ENCODE results near the gene SERPINB6. TPM values are rescaled to one million over a fixed set of nuclear protein-coding genes. Genes with fewer than 3 reads are reported as not detected.
"Not testable (repeated sequence)": the region's sequence is repeated elsewhere in the genome, so short reads cannot be mapped to it uniquely, and the experiment has no call there.

The SERPINB6 gene
- total RNA-seq, 1 donor from 2014 or later: 78.8 TPM

DNA sequence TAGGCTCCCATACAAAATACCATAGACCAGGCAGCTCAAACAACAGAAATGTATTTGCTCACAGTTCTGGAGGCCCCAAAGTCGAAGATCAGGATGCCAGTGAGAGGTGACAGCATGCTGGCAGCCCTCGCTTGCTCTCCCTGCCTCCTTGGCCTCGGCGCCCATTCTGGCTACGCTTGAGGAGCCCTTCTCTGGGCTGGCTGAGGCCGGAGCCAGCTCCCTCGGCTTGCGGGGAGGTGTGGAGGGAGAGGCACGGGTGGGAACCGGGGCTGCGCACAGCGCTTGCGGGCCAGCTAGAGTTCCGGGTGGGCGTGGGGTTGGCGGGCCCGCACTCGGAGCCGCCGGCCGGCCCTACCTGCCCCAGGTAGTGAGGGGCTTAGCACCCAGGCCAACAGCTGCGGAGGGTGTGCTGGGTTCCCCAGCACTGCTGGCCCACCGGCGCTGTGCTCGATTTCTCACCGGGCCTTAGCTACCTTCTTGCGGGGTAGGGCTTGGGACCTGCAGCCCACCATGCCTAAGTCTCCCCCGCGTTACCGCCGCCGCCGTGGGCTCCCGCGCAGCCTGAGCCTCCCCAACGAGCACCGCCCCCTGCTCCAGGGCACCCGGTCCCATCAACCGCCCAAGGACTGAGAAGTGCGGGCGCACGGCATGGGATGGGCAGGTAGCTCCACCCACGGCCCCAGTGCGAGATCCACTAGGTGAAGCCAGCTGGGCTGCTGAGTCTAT lies 35.6 kb downstream of the SERPINB6 start:
- no peak for ATAC-seq

DNA sequence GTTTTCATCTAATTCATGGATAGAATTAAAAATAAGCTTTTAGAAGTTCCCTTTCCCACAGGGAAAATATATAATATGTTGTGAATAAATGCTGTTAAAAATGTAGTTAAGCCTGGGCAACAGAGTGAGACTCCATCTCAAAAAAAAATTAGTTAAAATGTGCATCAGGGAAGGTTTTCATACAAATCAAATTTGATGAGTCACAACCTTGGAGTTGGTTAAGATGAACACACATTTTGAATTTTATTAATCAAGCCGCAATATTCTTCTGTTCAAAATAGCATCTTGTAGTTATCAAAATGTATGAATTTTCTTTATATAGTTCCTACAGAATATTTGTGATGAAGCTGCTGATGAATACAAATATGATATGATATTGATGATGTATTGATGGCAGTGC lies 37.3 kb downstream of the SERPINB6 start:
- ATAC-seq: no peak

DNA sequence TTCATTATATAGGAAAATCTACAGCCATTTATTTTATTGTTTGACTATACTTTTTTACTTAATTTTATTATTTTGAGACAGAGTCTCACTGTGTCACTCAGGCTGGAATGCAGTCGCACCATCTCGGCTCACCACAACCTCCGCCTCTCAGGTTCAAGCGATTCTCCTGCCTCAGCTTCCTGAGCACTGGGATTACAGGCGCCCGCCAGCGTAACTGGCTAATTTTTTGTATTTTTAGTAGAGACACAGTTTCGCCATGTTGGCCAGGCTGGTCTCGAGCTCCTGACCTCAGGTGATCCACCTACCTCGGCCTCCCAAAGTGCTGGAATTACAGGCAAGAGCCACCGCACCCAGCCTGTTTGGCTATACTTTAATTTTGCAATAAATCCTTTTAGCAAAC lies 38.5 kb downstream of the SERPINB6 start:
- ATAC-seq: not testable (repeated sequence)

DNA sequence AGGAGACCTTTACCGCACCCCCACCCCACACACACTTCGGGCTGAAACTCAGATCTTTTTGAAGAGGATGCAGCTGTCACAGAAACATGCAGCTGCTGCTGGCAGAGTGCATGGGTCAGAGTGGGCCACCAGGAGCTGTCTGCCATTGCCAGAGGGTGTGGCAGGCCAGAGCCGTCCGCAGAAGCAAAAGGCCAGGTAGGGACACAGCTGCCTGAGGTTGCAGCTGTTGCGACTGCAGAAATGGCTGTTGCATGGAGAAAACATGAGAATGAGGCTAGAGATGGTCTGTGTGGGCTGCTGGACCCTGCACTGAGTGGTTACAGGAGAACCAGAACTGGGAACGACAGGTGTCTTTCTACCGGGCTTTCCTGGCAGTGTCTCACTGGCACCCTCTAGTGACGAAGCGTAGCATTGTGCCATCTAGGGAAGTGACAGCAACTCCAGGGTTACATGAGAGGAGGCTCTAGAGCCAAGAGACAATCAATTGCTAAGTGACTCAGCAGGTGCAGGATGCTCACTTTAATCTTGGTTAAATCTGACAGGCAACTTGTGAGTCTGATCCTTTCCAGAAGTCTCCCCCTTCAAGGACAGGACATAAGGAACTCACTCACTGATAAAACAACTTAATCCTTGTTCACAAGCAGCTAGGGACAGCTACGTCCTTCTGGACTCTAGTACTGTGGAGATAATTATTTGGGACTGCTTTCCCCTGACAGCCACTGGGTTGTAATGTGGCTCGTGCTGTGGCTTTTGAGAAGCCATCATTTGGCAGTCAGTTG lies 39.2 kb downstream of the SERPINB6 start:
- ATAC-seq: peak; percentile 98

DNA sequence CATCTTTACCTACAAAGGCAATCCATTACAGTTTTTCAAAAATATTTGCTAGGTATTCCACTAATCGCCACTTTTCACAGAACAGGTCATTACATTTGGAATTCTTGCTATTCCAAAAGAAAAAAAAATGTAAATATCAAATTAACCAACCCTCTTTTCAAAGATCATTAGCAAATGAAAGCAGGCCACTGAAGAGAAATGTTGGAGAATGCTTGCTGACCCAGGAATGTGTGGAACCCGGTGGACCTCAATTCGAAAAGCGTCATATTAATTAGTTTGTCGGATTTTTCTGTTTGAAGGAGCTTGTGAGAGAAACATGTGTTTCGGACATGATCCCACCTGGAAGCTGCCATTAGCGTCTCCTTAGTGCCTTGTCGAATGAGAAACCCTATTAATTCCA lies 40.3 kb downstream of the SERPINB6 start:
- ATAC-seq: no peak

DNA sequence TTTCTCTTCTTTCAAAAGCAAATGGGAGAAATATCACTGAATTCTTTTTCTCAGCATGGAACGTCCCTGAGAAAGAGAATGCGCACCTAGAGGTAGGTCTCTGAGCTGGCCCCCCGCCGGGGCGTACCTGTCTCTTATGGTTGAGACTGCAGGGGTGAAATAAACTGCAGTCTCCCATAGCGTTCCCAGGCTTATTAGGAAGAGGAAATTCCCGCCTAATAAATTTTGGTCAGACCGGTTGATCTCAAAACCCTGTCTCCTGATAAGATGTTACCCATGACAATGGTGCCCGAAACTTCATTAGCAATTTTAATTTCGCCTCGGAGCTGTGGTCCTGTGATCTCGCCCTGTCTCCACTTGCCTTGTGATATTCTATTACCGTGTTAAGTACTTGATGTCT lies 43.4 kb downstream of the SERPINB6 start:
- not testable (repeated sequence) for ATAC-seq

DNA sequence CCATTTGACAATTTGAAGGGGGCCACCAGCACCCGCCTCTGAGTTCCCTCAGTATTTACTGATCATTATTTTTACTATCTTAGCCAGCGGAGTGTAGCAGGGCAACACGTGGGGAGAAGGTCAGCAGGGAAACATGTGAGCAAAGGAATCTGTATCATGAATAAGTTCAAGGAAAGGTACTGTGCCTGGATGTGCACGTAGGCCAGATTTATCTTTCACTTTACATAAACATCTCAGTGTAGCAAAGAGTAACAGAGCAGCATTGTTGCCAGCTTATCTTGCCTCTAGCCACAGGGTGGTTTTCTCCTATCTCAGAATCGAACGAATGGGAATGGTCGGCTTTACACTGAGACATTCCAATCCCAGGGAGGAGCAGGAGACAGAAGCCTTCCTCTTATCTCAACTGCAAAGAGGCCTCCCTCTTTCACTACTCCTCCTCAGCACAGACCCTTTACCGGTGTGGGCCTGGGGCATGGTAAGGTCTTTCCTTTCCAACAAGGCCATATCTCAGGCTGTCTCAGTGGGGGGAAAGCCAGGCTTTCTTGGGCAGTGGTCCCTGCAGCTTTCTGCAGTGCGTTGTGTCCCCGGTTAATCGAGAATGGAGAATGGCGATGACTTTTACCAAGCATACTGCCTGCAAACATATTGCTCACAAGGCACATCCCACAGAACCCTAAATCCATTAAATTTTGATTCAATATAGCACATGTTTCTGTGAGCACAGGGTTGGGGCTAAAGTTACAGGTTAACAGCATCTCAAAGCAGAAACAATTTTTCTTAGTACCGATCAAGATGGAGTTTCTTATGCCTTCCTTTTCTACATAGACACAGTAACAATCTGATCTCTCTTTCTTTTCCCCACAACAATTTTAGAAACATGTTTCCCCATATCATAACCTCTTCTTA lies 45.3 kb downstream of the SERPINB6 start:
- ATAC-seq: not testable (repeated sequence)

DNA sequence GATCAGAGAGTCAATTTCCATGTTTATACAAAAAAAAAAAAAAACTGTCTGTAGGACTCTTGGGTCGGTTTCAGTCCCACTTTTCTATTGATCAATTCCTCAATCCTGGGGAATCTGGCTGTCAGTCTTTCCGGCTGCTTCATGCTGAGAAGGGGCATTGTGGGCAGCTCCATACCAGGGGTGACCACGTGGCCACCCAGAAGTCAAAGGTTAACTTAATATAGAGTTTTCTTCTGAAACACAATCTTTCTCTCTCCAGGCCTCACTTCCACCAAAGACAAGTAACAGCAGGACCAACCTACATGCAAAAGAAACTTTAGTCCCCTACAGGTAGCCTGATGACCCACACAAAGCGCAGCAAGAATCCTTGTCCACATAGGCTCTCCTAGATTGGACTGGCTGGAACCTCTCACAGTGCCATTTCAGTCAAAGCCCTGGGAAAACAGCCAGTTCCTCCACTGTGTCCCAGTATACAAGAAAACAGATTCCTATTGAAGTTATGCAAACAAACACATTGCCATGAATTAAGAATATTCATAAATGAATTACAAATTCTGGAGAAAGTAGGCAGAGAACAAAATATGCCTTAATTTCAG lies 49.7 kb downstream of the SERPINB6 start:
- ATAC-seq: no peak

DNA sequence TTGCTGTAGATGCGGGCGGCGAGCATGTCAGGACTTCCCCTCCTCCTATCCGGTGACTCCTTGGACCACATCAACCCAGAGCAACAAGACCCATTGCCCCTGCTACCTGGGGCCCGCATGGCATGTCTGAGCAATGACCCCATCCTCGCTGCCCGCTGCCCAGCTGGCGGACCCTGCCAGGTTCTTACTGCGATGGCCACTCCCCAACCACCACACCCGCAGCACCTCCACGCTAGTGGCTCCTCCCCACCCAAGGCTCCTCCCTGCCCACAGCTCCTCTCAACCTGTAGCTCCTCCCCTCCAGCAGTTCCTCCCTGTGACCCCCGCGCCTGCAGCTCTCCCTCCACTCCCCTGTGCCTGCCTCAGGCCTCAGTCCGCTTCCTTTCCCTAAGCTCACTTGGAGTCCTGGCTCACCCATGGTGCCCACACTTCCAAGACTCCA lies 50.7 kb downstream of the SERPINB6 start:
- ATAC-seq: no peak

DNA sequence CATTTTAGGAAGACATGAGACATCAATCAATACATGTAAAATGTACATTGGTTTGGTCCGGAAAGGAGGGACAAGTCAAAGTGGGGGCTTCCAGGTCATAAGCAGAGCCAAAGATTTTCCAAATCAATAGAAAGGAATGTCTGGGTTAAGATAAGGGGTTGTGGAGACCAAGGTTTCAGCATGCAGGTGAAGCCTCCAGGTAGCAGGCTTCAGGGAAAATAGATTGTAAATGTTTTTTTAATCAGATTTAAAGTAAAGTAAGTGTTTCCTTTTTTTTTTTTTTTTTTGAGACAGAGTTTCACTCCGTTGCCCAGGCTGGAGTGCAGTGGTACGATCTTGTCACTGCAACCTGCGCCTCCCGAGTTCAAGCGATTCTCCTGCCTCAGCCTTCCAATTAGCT lies 51.5 kb downstream of the SERPINB6 start:
- no peak for ATAC-seq

DNA sequence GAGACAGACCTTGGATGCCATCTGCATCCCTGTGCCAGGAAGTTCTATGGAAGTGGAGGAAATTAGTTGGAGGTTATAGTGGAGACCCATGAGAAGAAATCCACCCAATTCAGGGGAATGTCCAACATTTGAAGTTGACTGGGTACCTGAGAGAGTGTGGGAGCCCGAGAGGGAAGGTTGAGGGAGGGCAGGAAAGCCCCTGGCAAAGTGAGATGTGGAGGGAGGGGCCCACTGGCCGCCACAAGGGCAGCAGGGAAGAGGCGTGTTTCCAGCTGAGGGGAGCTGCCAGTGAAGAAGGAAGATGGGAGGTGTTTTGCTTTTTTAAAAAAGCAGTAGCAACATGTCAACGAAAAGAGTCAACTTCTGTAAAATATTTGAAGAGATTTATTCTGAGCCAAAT lies 52.0 kb downstream of the SERPINB6 start:
- ATAC-seq: no peak

DNA sequence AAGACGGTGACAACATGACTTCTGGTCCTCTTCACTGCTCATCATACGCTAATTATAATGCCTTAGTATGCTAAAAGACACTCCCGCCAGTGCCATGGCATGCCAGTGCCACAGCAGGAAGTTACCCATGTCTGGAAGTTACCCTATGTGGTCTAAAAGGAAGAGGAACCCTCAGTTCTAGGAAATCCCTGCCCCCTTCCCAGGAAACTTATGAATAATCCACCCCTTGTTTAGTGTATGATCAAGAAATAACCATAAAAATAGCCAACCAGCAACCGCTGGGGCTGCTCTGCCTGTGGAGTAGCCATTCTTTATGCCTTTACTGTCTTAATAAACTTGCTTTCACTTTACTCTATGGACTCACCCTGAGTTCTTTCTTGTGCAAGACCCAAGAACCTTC lies 52.4 kb downstream of the SERPINB6 start:
- ATAC-seq: no peak

DNA sequence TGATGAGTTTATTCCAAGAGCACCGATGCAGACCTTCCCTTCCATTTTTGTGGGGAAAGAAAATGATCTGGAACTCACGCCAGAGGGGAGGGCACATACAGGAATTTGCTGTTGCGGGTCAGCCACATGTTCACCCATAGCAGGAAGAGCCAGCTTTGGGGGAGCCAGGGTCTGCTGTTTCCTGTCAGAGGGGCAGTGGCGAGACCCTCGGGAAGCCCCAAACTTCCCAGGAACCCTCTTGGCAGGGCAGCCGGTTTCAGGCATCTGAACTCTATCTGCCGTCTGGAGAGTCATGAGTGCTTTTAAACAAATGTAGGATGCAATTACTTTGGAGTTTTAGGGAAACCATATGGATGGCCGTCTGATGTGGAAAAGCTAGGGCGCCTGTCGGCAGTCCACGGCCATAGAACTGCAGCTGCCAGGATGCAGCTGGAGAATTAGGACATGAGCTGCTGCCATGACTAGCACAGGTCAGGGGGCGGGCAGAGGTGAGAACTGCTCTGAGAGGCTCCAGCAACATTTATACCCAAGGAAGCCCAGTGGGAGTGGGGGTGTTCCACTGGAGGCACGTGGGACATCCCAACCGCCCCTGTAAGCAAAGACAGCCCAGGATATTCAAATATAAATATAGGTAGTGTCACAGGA lies 53.4 kb downstream of the SERPINB6 start:
- no peak for ATAC-seq

DNA sequence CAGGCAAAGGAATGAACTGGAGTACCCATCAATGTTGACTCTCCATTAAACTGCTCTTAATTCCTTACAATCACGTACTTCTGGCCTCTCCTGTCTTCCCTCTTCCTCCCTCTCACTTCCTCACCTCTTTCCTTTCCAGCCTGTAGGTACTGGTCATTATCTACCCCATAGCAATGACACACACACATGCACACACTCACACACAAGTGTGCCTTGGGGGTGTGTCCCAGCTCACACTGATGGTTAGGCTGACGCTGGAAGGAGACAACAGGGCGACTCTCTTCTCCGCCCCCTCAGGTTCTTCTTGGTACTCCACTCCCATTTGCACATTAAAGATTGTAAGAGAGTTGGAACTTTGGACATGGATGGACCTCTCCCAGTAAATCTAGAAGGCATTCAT lies 54.3 kb downstream of the SERPINB6 start:
- no peak for ATAC-seq

DNA sequence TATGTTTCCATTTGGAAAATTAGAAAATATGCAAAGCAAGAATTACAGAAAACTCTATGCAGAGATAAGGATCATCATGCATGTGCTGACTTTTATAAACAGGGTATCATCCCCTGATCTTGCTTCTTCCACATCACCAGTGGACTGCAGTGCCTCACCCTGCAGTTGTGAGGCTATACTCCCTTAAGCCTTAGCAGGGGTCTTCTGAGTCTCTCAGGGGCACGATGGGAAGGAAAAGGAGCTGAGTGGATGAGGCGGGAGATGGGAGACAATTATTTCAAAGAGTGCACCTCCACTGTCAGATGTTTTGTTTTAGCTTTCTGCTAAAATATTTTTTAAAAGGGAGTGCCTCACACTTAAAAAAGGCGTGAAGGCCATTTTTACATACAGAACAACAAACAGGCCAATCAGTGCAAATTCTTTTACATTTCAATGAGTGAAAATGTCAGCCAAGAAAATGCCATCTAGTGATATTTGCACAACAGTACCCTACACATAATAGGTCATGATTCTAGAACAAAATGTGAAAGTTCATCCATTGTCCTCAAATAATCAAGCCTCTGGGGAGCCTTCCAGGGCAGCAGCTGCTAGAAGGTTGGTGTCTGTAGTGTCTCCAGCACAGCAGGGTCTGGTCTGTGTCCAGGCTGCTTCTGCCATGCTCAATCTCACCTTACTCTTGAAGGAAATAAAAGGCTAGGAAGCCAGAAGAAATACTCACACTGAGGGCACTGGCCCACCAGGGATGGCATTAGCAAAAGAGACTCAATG lies 55.0 kb downstream of the SERPINB6 start:
- ATAC-seq: no peak

DNA sequence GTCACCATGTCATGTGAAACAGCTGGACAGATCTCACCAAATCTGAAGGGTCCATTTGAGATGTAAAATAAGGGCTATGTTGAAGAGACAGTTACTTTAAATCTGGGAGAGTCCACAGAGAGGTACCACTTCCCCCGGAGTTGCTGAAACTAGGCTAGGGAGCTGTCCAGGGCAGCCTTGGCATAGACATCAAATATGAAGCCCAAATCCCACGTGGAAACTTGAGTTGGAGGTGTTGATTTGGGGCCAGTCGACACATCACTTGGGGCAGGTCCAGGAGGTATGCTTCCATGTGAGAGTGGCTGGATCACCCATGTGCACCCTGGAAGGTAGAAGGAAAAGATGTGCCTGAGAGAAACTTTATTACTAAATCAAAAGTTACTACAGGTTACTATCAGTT lies 56.2 kb downstream of the SERPINB6 start:
- no peak for ATAC-seq

DNA sequence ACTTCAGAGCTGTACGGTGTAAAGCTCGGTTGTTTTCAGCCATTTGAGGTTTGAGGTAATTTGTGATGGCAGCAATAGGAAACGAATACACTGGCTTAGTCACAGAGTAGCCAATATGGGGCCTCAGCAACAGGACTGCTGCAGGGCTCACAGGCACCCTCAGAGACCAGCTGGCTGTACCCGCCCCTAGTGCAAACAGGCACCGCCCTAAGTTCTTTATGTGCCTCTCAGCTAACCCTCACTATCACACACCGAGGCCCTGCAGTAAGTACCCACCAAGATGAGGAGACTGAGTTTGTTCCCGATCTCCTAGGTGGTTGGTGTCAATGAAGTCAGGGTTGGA lies 57.1 kb downstream of the SERPINB6 start:
- ATAC-seq: peak; percentile 18

DNA sequence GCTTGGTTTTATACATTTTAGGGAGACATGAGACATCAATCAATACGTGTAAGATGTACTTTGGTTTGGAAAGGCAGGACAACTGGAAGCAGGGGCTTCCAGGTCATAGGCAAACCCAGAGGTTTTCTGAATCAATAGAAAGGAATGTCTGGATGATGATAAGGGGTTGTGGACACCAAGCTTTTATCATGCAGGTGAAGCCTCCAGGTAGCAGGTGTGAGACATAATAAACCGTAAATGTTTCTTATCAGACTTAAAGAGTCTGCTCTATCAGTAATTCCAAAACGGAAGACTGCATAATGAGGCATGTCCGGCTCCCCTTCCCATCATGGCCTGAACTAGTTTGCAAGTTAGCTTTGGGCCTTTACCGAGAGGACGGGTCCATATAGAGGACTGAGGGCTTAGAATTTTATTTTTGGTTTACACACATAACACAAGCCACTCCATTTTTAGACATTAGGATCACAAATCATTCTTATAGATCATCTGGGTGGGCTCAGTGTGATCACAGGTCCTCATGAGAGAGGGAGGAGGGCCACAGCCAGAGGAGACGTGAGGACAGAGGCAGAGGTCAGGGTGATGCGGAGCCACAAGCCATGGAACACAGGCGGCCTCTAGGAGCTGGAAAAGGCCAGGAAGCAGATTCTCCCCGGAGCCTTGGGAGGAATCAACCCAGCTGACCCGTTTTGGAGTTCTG lies 57.6 kb downstream of the SERPINB6 start:
- no peak for ATAC-seq

DNA sequence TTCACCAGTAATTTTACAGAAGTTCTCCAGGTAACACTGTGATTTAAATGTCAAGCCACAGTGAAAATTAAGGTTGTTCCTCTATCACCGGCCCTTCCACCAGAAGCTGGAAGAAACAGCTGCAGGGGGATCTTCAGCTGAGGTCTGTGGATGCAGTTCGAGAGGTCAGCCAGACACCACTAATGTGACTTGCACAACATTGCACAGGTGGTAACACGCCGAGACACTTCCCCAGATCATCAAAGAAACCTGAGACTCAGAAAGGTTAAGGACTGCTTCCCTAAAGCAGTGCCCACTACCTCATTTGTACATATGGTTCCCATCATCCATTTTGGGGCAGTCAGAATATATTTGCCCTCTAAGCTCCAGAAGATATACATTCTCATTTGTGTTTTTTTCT lies 60.2 kb downstream of the SERPINB6 start:
- peak; percentile 56 for ATAC-seq

DNA sequence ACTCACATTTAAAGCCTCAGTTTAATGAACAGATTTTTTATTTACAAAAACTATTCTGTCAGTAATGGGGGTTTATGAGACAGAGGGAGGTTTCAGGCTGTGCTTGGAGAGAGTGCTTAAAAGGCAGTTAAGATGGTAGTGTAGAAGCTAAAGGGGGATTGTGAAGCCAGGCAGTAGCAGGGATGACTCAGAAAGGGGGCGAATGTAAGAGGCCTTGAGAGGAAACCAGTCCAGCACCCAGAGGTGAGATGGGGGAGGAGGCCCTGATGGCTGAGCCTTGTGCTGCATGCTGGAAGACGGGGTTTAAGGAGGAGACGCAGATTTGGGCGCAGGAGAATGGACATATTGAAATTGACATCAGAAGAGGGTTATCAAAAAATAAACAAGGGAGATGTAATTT lies 61.6 kb downstream of the SERPINB6 start:
- no peak for ATAC-seq

All from esophagus mucosa (tissue), 1 donor.